WTC11 (cell line): ENCODE measurements around the gene ZNF423. TPM values are rescaled to one million over a fixed set of nuclear protein-coding genes. Genes with fewer than 3 reads are reported as not detected.

Experiments
- ATAC-seq: fragments of 200-7000 bp; cut with Tn5 transposase; 2 replicates; pipeline ENCODE4 v1.10.0; 2021; ENCODE audit warnings: mild to moderate bottlenecking, moderate library complexity
- CTCF ChIA-PET: fragments of 300-600 bp; sonication (Branson Sonifier 250); formaldehyde crosslinking; loops from one replicate; lab custom pipeline; 2021; ENCODE audit warnings: antibody characterized with exemption; lab: Charles Lee
- POLR2A ChIA-PET: fragments of 350-600 bp; sonication (Branson Sonifier 250); formaldehyde crosslinking; loops from one replicate; lab custom pipeline; 2021; ENCODE audit warnings: antibody characterized with exemption; lab: Charles Lee
- DNase-seq: peaks from one replicate; pipeline ENCODE4 v3.0.0; 2021; ENCODE audit warnings: low spot score
- H3K27ac Mint-ChIP-seq: 2 replicates; pipeline ENCODE4 v1.8.0; 2021; ENCODE audit warnings: mixed read lengths
- H3K27me3 Mint-ChIP-seq: 2 replicates; pipeline ENCODE4 v1.8.0; 2021; ENCODE audit warnings: low read depth, mild to moderate bottlenecking, moderate library complexity, mixed read lengths
- H3K36me3 Mint-ChIP-seq: 2 replicates; pipeline ENCODE4 v1.8.0; 2021; ENCODE audit warnings: mixed read lengths
- H3K4me1 Mint-ChIP-seq: 2 replicates; pipeline ENCODE4 v1.8.0; 2022; ENCODE audit warnings: mixed read lengths
- H3K4me3 Mint-ChIP-seq: 2 replicates; pipeline ENCODE4 v1.8.0; 2021; ENCODE audit warnings: mild to moderate bottlenecking, moderate library complexity, mixed read lengths
- H3K9me3 Mint-ChIP-seq: 2 replicates; pipeline ENCODE4 v1.8.0; 2021; ENCODE audit warnings: mixed read lengths
- ATF2 ChIP-seq: sonication (generic); formaldehyde crosslinking; IDR thresholded peaks from 2 replicates; pipeline ENCODE4 v1.8.1; 2022; ENCODE audit warnings: low read depth, missing genetic modification reagents, borderline replicate concordance
- E2F4 ChIP-seq: sonication (generic); formaldehyde crosslinking; IDR thresholded peaks from 2 replicates; pipeline ENCODE4 v1.8.1; 2022; ENCODE audit warnings: low read depth, mild to moderate bottlenecking, moderate library complexity, missing genetic modification reagents, borderline replicate concordance
- GTF2I ChIP-seq: fragments of 250-450 bp; sonication (Bioruptor Pico); conservative IDR thresholded peaks from 2 replicates; pipeline ENCODE4 v1.4.0; 2021; ENCODE audit warnings: mild to moderate bottlenecking
- HMGA2 ChIP-seq: fragments of 250-450 bp; sonication (Bioruptor Pico); IDR thresholded peaks from 2 replicates; pipeline ENCODE4 v1.4.0; 2021; ENCODE audit warnings: mild to moderate bottlenecking, moderate library complexity
- IRF2 ChIP-seq: sonication (generic); formaldehyde crosslinking; IDR thresholded peaks from 2 replicates; pipeline ENCODE4 v1.8.0; 2022; ENCODE audit warnings: low read depth, missing genetic modification reagents, borderline replicate concordance
- KAT7 ChIP-seq: sonication (generic); formaldehyde crosslinking; IDR thresholded peaks from 2 replicates; pipeline ENCODE4 v1.8.1; 2023; ENCODE audit warnings: missing genetic modification reagents, mild to moderate bottlenecking, borderline replicate concordance
- NFATC4 ChIP-seq: fragments of 250-450 bp; sonication (Bioruptor Pico); IDR thresholded peaks from 2 replicates; pipeline ENCODE4 v1.9.0; 2021; ENCODE audit warnings: mild to moderate bottlenecking
- NR3C1 ChIP-seq: sonication (generic); formaldehyde crosslinking; conservative IDR thresholded peaks from 2 replicates; pipeline ENCODE4 v1.8.1; 2023; ENCODE audit warnings: low read depth, mild to moderate bottlenecking, missing genetic modification reagents
- SMAD3 ChIP-seq: sonication (generic); formaldehyde crosslinking; IDR thresholded peaks from 2 replicates; pipeline ENCODE4 v1.8.0; 2022; ENCODE audit warnings: missing genetic modification reagents, mild to moderate bottlenecking, borderline replicate concordance
- ZBTB21 ChIP-seq: sonication (generic); formaldehyde crosslinking; IDR thresholded peaks from 2 replicates; pipeline ENCODE4 v1.8.1; 2023; ENCODE audit warnings: mild to moderate bottlenecking, missing genetic modification reagents, borderline replicate concordance
- ZBTB43 ChIP-seq: sonication (generic); formaldehyde crosslinking; IDR thresholded peaks from 2 replicates; pipeline ENCODE4 v1.8.1; 2023; ENCODE audit warnings: mild to moderate bottlenecking, missing genetic modification reagents
- ZNF219 ChIP-seq: sonication (generic); formaldehyde crosslinking; IDR thresholded peaks from 2 replicates; pipeline ENCODE4 v1.8.0; 2023; ENCODE audit warnings: missing genetic modification reagents, mild to moderate bottlenecking, borderline replicate concordance
- ZNF232 ChIP-seq: sonication (generic); formaldehyde crosslinking; IDR thresholded peaks from 2 replicates; pipeline ENCODE4 v1.8.0; 2022; ENCODE audit warnings: mild to moderate bottlenecking, missing genetic modification reagents
- ZNF416 ChIP-seq: fragments of 250-450 bp; sonication (Bioruptor Pico); IDR thresholded peaks from 2 replicates; pipeline ENCODE4 v1.9.0; 2021; ENCODE audit warnings: mild to moderate bottlenecking, inconsistent platforms
- ZNF425 ChIP-seq: fragments of 250-450 bp; sonication (Bioruptor Pico); conservative IDR thresholded peaks from 2 replicates; pipeline ENCODE4 v1.9.0; 2021; ENCODE audit warnings: mild to moderate bottlenecking
- total RNA-seq: library from RNA; stranded (reverse); gene quantifications from 3 replicates; pipeline ENCODE4 v1.2.3, GENCODE V29; 2021
- TF ChIP-seq, protein P1 (sequence below): sonication (generic); formaldehyde crosslinking; IDR thresholded peaks from 2 replicates; pipeline ENCODE4 v1.8.1; 2022; ENCODE audit warnings: missing genetic modification reagents, borderline replicate concordance
- TF ChIP-seq, protein P2 (sequence below): fragments of 250-450 bp; sonication (Bioruptor Pico); IDR thresholded peaks from 2 replicates; pipeline ENCODE4 v1.9.0; 2021; ENCODE audit warnings: moderate library complexity, mild to moderate bottlenecking, inconsistent platforms, borderline replicate concordance
- TF ChIP-seq, protein P3 (sequence below): sonication (generic); formaldehyde crosslinking; IDR thresholded peaks from 2 replicates; pipeline ENCODE4 v1.8.1; 2023; ENCODE audit warnings: mild to moderate bottlenecking, missing genetic modification reagents, moderate library complexity
- TF ChIP-seq, protein P4 (sequence below): sonication (generic); formaldehyde crosslinking; IDR thresholded peaks from 2 replicates; pipeline ENCODE4 v1.8.0; 2023; ENCODE audit warnings: missing genetic modification reagents

Gene ZNF423
- total RNA-seq, 1 experiment from 2014 or later: 38.8 TPM

DNA sequence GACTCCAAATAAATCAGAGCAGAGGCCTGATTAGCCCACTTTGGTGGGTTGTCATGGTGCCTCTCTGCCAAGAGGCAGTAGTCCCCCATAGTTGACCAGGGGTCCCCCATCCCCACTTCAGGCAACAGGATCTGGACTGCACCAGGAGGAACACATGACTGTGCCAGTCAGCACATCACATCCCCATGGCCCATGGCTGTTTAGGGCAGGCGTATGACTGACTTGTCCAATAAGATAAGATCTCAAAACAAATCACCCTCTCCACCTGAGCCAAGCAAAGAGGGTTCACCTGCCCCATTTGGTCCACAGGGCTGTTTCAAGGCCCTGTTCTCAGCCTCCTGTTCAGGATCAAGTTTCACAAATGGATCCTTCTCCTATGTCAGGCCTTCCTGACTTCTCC lies 389.0 kb downstream of the ZNF423 start:
- CTCF ChIA-PET: interaction anchor here (1.0 to 1.9 kb wide), 2 partner anchors 17 to 28 kb away, joined by 3 to 9 read pairs; no protein-coding TSS in a partner anchor
- DNase-seq: no peak
- no peaks in the 10 kb centered on the region for H3K9me3 Mint-ChIP-seq

GRCh38 chr16:49466529-49466831 lies 389.4 kb downstream of the ZNF423 start:
- DNase-seq (no peak), ATAC-seq (no peak)
- Mint-ChIP-seq H3K27me3 (peaks cover 18% of the 10 kb centered on the region), H3K4me1 (peaks cover 13% of the 10 kb centered on the region), H3K27ac (no peak overlapping the region), H3K36me3 (no peaks in the 10 kb centered on the region), H3K9me3 (no peaks in the 10 kb centered on the region), H3K4me3 (no peak overlapping the region)
- CTCF ChIA-PET: interaction anchor here (1.0 to 1.9 kb wide), 2 partner anchors 18 to 27 kb away, joined by 3 to 9 read pairs; no protein-coding TSS in a partner anchor
- POLR2A ChIA-PET: no interaction called here
- TF ChIP-seq KAT7 (CRISPR knock-in tag): no peak
- no peak for TF ChIP-seq HMGA2 (CRISPR knock-in tag)
- TF ChIP-seq, protein P1, sequence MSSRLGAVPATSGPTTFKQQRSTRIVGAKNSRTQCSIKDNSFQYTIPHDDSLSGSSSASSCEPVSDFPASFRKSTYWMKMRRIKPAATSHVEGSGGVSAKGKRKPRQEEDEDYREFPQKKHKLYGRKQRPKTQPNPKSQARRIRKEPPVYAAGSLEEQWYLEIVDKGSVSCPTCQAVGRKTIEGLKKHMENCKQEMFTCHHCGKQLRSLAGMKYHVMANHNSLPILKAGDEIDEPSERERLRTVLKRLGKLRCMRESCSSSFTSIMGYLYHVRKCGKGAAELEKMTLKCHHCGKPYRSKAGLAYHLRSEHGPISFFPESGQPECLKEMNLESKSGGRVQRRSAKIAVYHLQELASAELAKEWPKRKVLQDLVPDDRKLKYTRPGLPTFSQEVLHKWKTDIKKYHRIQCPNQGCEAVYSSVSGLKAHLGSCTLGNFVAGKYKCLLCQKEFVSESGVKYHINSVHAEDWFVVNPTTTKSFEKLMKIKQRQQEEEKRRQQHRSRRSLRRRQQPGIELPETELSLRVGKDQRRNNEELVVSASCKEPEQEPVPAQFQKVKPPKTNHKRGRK: no peak
- TF ChIP-seq ZBTB43 (CRISPR knock-in tag): no peak
- TF ChIP-seq ZNF219 (CRISPR knock-in tag): no peak
- no peak for TF ChIP-seq IRF2 (CRISPR knock-in tag)
- no peak for TF ChIP-seq SMAD3 (CRISPR knock-in tag)
- TF ChIP-seq E2F4 (CRISPR knock-in tag): no peak
- TF ChIP-seq, protein P2, sequence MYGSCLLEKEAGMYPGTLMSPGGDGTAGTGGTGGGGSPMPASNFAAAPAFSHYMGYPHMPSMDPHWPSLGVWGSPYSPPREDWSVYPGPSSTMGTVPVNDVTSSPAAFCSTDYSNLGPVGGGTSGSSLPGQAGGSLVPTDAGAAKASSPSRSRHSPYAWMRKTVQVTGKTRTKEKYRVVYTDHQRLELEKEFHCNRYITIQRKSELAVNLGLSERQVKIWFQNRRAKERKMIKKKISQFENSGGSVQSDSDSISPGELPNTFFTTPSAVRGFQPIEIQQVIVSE (CRISPR knock-in tag): no peak
- TF ChIP-seq, protein P3, sequence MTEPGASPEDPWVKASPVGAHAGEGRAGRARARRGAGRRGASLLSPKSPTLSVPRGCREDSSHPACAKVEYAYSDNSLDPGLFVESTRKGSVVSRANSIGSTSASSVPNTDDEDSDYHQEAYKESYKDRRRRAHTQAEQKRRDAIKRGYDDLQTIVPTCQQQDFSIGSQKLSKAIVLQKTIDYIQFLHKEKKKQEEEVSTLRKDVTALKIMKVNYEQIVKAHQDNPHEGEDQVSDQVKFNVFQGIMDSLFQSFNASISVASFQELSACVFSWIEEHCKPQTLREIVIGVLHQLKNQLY: no peak
- TF ChIP-seq, protein P4, sequence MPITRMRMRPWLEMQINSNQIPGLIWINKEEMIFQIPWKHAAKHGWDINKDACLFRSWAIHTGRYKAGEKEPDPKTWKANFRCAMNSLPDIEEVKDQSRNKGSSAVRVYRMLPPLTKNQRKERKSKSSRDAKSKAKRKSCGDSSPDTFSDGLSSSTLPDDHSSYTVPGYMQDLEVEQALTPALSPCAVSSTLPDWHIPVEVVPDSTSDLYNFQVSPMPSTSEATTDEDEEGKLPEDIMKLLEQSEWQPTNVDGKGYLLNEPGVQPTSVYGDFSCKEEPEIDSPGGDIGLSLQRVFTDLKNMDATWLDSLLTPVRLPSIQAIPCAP (CRISPR knock-in tag): no peak

More for the DNA sequence above, 389.0 kb downstream of the ZNF423 start:
- H3K36me3 Mint-ChIP-seq: no peaks in the 10 kb centered on the region
- no peak for ATAC-seq
- TF ChIP-seq, protein P1: no peak
- TF ChIP-seq ZBTB21 (CRISPR knock-in tag) (no peak), GTF2I (CRISPR knock-in tag) (no peak), ATF2 (CRISPR knock-in tag) (no peak), ZNF425 (CRISPR knock-in tag) (no peak), ZNF232 (CRISPR knock-in tag) (no peak), NFATC4 (no peak), NR3C1 (CRISPR knock-in tag) (no peak), ZNF416 (no peak)
- TF ChIP-seq, all 79 proteins: peak for 0
- peaks cover 18% of the 10 kb centered on the region for H3K27me3 Mint-ChIP-seq
- H3K27ac Mint-ChIP-seq: no peak overlapping the region
- no peak overlapping the region for H3K4me3 Mint-ChIP-seq
- POLR2A ChIA-PET: no interaction called here
- H3K4me1 Mint-ChIP-seq: peaks cover 13% of the 10 kb centered on the region
